Keratinocyte (primary cell): ENCODE measurements around the gene SLC7A14.

Experiments used
- EZH2 ChIP-seq: IDR thresholded peaks from one replicate; pipeline ENCODE4 v1.6.1; 2012; ENCODE audit warnings: inconsistent platforms, mild to moderate bottlenecking, low read length, moderate library complexity
- TF ChIP-seq, protein P1 (sequence below), 3 experiments: IDR thresholded peaks in 1 of 3; conservative IDR thresholded peaks in 1 of 3; optimal IDR thresholded peaks in 1 of 3; 2 replicates in 2 of 3; 3 replicates in 1 of 3; pipeline versions ENCODE3 to v1.5.1; 2011; ENCODE audit warnings: low read length in 3 of 3, mild to moderate bottlenecking in 3 of 3, moderate library complexity in 2 of 3, control low read depth in 1 of 3, inconsistent platforms in 1 of 3; ENCODE audit not compliant: insufficient read depth in 2 of 3; ENCODE audit errors: extremely low read depth in 1 of 3

DNA sequence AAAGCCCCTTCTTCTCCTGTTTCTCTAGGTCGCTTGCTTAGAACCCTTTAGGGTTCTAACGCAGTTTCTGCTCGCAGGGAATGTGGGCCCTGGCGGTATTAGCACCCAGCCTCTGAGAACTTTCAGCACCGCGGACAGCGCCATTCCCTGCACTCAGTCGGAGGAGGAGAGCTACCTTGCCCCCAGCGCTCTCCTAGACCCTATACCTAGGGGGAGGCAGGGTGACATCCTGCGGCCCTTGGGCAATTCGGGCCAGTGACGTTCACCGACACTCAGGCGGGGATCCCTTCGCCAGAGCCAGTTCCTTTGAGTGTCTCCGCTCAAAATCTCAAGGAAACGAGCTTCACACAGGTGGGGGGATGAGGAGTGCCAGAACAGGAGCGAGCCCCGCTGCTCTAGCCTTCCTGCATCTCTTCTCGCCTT is 1.3 kb downstream of the SLC7A14 start:
- TF ChIP-seq EZH2 = no peak
- TF ChIP-seq, protein P1, sequence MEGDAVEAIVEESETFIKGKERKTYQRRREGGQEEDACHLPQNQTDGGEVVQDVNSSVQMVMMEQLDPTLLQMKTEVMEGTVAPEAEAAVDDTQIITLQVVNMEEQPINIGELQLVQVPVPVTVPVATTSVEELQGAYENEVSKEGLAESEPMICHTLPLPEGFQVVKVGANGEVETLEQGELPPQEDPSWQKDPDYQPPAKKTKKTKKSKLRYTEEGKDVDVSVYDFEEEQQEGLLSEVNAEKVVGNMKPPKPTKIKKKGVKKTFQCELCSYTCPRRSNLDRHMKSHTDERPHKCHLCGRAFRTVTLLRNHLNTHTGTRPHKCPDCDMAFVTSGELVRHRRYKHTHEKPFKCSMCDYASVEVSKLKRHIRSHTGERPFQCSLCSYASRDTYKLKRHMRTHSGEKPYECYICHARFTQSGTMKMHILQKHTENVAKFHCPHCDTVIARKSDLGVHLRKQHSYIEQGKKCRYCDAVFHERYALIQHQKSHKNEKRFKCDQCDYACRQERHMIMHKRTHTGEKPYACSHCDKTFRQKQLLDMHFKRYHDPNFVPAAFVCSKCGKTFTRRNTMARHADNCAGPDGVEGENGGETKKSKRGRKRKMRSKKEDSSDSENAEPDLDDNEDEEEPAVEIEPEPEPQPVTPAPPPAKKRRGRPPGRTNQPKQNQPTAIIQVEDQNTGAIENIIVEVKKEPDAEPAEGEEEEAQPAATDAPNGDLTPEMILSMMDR (optimal IDR thresholded peaks at IDR 0.05 in 1 of 3, IDR thresholded peaks at IDR 0.05 in 1 of 3, conservative IDR thresholded peaks at IDR 0.05 in 1 of 3; ENCODE audit: extremely low read depth in 1 of 3, insufficient read depth in 2 of 3, low read length in 3 of 3) = no peak
